Measurements from ENCODE around the gene CD300H. TPM values are rescaled to one million over a fixed set of nuclear protein-coding genes. Genes with fewer than 3 reads are reported as not detected.

CD300H gene
- total RNA-seq, 1 experiment from 2014 or later, result not detected

- TF ChIP-seq, protein P1, sequence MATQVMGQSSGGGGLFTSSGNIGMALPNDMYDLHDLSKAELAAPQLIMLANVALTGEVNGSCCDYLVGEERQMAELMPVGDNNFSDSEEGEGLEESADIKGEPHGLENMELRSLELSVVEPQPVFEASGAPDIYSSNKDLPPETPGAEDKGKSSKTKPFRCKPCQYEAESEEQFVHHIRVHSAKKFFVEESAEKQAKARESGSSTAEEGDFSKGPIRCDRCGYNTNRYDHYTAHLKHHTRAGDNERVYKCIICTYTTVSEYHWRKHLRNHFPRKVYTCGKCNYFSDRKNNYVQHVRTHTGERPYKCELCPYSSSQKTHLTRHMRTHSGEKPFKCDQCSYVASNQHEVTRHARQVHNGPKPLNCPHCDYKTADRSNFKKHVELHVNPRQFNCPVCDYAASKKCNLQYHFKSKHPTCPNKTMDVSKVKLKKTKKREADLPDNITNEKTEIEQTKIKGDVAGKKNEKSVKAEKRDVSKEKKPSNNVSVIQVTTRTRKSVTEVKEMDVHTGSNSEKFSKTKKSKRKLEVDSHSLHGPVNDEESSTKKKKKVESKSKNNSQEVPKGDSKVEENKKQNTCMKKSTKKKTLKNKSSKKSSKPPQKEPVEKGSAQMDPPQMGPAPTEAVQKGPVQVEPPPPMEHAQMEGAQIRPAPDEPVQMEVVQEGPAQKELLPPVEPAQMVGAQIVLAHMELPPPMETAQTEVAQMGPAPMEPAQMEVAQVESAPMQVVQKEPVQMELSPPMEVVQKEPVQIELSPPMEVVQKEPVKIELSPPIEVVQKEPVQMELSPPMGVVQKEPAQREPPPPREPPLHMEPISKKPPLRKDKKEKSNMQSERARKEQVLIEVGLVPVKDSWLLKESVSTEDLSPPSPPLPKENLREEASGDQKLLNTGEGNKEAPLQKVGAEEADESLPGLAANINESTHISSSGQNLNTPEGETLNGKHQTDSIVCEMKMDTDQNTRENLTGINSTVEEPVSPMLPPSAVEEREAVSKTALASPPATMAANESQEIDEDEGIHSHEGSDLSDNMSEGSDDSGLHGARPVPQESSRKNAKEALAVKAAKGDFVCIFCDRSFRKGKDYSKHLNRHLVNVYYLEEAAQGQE (IDR thresholded peaks at IDR 0.05; ENCODE audit: insufficient read depth in 1 of 2, low read depth in 2 of 2, low read length in 1 of 2), result no peak
- TF ChIP-seq SIN3A (IDR thresholded peaks at IDR 0.05; ENCODE audit: borderline replicate concordance, insufficient read depth, low read depth, low read length), result no peak
- TF ChIP-seq CTCF (IDR thresholded peaks at IDR 0.05), result no peak
- no peak for TF ChIP-seq TCF7L2 (IDR thresholded peaks at IDR 0.05; ENCODE audit: low read depth, low read length)
- TF ChIP-seq POLR2AphosphoS5 (IDR thresholded peaks at IDR 0.05; ENCODE audit: low read depth, low read length), result no peak
- Histone ChIP-seq H3K4me1 (ENCODE audit: control insufficient read depth, insufficient read depth, low read length) (no peaks in the 10 kb centered on the region; the same call in 1 of the 2 replicates), H3K27me3 (ENCODE audit: control insufficient read depth, insufficient read depth, low read length) (peaks cover 19% of the 10 kb centered on the region), H3K36me3 (ENCODE audit: control insufficient read depth, insufficient read depth, low read length) (no peaks in the 10 kb centered on the region), H3K27ac (ENCODE audit: low read length) (no peak overlapping the region), H3K4me3 (ENCODE audit: low read depth in 2 of 2, low read length in 2 of 2) (no peak overlapping the region), H3K9me3 (ENCODE audit: control insufficient read depth, insufficient read depth, low read depth, low read length) (no peaks in the 10 kb centered on the region)
- CTCF ChIA-PET, result no interaction called here
- intact Hi-C loops (cut with micrococcal nuclease; ENCODE audit: unreplicated experiment), result no loop called here
- ATAC-seq (no peak), DNase-seq (ENCODE audit: low read depth, low spot score) (no peak)
- in situ Hi-C loops (cut with HindIII; ENCODE audit: low pct_unique_long_range_greater_than_20kb, low sequenced_read_pairs), result no loop called here
- POLR2A ChIA-PET, result no interaction called here
- BruUV-seq (replicated peaks), result no TSS peak
Measured at GRCh38 chr17:74529243-74529642, 38.1 kb downstream of the CD300H start.

- in situ Hi-C loops (cut with HindIII; ENCODE audit: low pct_unique_long_range_greater_than_20kb, low sequenced_read_pairs) (no loop called here), intact Hi-C loops (cut with micrococcal nuclease; ENCODE audit: unreplicated experiment) (no loop called here)
- no peak for ATAC-seq
- no peak for DNase-seq (ENCODE audit: low read depth, low spot score)
- no peak for TF ChIP-seq SIN3A (IDR thresholded peaks at IDR 0.05; ENCODE audit: borderline replicate concordance, insufficient read depth, low read depth, low read length)
- TF ChIP-seq CTCF (IDR thresholded peaks at IDR 0.05), result no peak
- no peak for TF ChIP-seq TCF7L2 (IDR thresholded peaks at IDR 0.05; ENCODE audit: low read depth, low read length)
- TF ChIP-seq POLR2AphosphoS5 (IDR thresholded peaks at IDR 0.05; ENCODE audit: low read depth, low read length), result no peak
- TF ChIP-seq, protein P1 (IDR thresholded peaks at IDR 0.05; ENCODE audit: insufficient read depth in 1 of 2, low read depth in 2 of 2, low read length in 1 of 2), result no peak
- H3K36me3 ChIP-seq (ENCODE audit: control insufficient read depth, insufficient read depth, low read length), result no peaks in the 10 kb centered on the region
- no TSS peak for BruUV-seq (replicated peaks)
- H3K27me3 ChIP-seq (ENCODE audit: control insufficient read depth, insufficient read depth, low read length), result peaks cover 17% of the 10 kb centered on the region
- ChIA-PET POLR2A (no interaction called here), CTCF (interaction anchor here (0.5 kb wide), 1 partner anchor 13 kb away, joined by 3 read pairs; no protein-coding TSS in a partner anchor)
- no peak overlapping the region for H3K4me3 ChIP-seq (ENCODE audit: low read depth in 2 of 2, low read length in 2 of 2)
- no peak overlapping the region for H3K27ac ChIP-seq (ENCODE audit: low read length)
- H3K4me1 ChIP-seq (ENCODE audit: control insufficient read depth, insufficient read depth, low read length), result no peaks in the 10 kb centered on the region; the same call in 1 of the 2 replicates
- H3K9me3 ChIP-seq (ENCODE audit: control insufficient read depth, insufficient read depth, low read depth, low read length), result no peaks in the 10 kb centered on the region
Measured at GRCh38 chr17:74528491-74529199, 38.7 kb downstream of the CD300H start.
